Stimulated activated CD8-positive, alpha-beta memory T cell treated with anti-CD3 and anti-CD28 coated beads, Interleukin-4, amount 100 ng/mL, for 1 hour (primary cell): ENCODE measurements around the gene CPSF4.
"Not testable (repeated sequence)": the region's sequence is repeated elsewhere in the genome, so short reads cannot be mapped to it uniquely, and the experiment has no call there.

ENCODE experiments used
- DNase-seq, 2 donors: peaks; one replicate each; pipeline ENCODE4 v3.0.0-alpha.2; 2020; ENCODE audit warnings: low read depth in 2 of 2, low spot score in 1 of 2

CPSF4 gene

GRCh38 chr7:99408379-99409191 is 30.2 kb upstream of the CPSF4 start, which contains the start of the genes BUD31 and PDAP1:
Gene BUD31 (plus strand): TSS chr7:99408969. CDS start chr7:99411093, 2,124 bp downstream.
Gene PDAP1 (minus strand): TSS chr7:99408597. CDS start chr7:99408548, 49 bp downstream.
- peak; percentile 88 to 92 for DNase-seq

- DNase-seq, result no peak
Observed at GRCh38 chr7:99409192-99409572, 29.6 kb upstream of the CPSF4 start.

- DNase-seq, result no peak
Observed at GRCh38 chr7:99409806-99410205, 28.9 kb upstream of the CPSF4 start.

- no peak for DNase-seq
Observed at GRCh38 chr7:99410635-99411034, 28.1 kb upstream of the CPSF4 start.

GRCh38 chr7:99415513-99416127 is 23.1 kb upstream of the CPSF4 start:
- not testable (repeated sequence) for DNase-seq

- DNase-seq, result no peak
Observed at GRCh38 chr7:99418260-99418659, 20.5 kb upstream of the CPSF4 start.

- no peak for DNase-seq
Observed at GRCh38 chr7:99419323-99420021, 19.3 kb upstream of the CPSF4 start.

- DNase-seq, result no peak
Observed at GRCh38 chr7:99420213-99420612, 18.5 kb upstream of the CPSF4 start.

GRCh38 chr7:99420986-99421385 is 17.8 kb upstream of the CPSF4 start:
- no peak for DNase-seq

- no peak for DNase-seq
Observed at GRCh38 chr7:99422186-99422585, 16.6 kb upstream of the CPSF4 start.

- DNase-seq, result no peak
Observed at GRCh38 chr7:99422625-99423024, 16.1 kb upstream of the CPSF4 start.

GRCh38 chr7:99424932-99425730 is 13.6 kb upstream of the CPSF4 start:
- no peak for DNase-seq

- DNase-seq, result no peak
Observed at GRCh38 chr7:99428972-99429566, 9.7 kb upstream of the CPSF4 start.

GRCh38 chr7:99429756-99430155 is 9.0 kb upstream of the CPSF4 start:
- no peak for DNase-seq

- not testable (repeated sequence) for DNase-seq
Observed at GRCh38 chr7:99431756-99432540, 6.8 kb upstream of the CPSF4 start.

- DNase-seq, result no peak
Observed at GRCh38 chr7:99433158-99433557, 5.6 kb upstream of the CPSF4 start.

GRCh38 chr7:99437946-99438572 is 684 bp upstream of the CPSF4 start:
- DNase-seq, result no peak

GRCh38 chr7:99440195-99440594 is 1.5 kb downstream of the CPSF4 start:
- DNase-seq, result no peak

- DNase-seq, result no peak
Observed at GRCh38 chr7:99446096-99446495, 7.4 kb downstream of the CPSF4 start.
